ENCODE results near the gene CD79A.

Gene CD79A

DNA sequence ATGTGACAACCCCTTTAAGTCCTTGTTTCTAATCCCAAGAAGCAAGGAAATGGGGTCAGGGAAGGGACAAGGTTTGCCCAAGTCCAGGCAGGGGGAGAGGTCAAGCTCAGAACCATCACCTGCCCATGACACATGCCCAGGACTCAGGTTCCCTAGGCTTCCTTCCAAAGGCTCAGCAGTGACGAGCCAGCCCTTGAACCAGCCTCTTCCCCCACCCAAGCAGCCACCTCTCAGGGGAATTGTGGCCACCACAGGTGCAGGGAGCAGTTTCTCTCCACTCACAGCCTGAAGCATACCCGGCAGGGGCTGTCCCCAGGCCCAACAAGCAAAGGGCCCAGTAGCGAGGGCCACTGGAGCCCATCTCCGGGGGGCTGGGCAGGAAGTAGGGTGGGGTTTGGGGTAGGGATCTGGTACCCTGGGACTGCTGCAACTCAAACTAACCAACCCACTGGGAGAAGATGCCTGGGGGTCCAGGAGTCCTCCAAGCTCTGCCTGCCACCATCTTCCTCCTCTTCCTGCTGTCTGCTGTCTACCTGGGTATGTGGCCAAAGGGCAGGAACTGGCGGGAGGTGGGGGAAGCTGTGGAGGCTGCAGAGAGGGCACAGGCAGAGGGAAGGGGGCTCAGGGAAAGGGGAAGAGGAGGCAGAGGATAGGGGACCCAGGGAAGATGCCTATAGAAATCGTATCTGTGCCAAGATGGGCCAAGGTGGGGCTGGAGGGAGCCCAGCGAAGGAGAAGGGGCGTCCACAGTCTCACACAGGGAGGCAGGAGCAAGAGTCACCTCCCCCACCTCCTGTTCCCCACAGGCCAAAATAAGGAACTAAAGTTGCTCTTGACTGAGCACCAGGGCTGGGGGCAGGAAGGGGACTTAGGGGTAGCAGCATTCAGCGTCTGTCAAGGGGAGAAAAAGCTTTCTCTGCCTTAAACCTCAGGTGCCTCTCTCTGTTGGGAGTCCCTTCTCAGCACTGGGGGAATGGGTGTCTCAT lies at the start of gene CD79A:
CD79A (plus strand) TSS at position 433 of the 986 bp plus-strand sequence; CDS start at position 459, 26 bp downstream.
- peak; percentile 82 for DNase-seq (ENCODE audit: low spot score)

DNA sequence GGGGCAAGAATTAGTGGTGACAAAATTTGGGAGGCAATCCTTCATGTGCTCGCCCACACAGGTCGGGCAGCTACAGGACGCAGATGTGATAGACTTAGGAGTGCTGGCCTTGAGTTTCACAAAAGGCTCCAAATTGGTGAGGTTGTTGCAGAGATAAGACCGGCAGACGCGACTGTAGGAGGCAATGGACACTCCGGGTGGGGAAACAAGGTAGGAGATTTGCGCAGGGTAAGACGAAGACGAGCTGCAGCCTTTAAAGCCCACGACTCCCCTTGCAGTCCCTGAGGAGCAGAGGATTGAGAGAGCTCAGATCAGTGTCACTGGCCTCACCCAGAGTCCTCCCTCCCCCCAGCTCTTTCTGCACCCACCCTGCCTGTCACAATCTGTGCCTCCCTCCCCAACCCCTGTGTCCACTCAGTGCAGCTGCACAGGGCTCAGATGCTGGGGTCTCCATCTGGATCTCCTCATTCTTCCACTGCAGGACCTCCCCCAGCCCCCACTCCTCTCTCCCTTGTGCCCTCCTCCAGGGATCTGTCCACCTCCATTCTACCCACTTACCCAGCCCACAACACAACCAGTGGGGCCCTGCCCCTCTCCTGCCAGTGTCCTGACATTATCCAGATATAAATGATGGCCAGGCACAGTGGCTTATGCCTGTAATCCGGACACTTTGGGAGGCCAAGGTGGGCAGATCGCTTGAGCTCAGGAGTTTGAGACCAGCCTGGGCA lies 38.9 kb upstream of the CD79A start:
- DNase-seq (ENCODE audit: low spot score), result no peak

DNA sequence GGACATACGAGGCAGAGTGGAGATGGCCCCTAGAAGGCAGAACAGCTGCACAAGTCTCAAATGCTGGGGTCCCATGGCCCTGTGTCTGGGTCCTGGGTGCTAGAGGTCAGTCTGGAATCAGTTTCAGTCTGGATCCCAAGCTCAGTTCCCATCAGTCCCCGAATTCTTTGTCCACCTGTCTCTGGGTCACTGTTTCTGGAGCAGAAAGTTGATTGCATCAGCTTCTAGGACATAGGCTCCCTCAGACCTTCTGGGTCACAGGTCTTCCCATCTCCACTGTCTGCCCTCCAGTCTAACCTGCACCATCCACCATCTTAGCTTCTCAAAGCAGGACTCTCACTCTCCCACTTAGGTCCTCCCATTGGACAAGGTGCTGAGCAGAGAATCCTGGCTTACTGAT lies 37.9 kb upstream of the CD79A start:
- no peak for DNase-seq (ENCODE audit: low spot score)

DNA sequence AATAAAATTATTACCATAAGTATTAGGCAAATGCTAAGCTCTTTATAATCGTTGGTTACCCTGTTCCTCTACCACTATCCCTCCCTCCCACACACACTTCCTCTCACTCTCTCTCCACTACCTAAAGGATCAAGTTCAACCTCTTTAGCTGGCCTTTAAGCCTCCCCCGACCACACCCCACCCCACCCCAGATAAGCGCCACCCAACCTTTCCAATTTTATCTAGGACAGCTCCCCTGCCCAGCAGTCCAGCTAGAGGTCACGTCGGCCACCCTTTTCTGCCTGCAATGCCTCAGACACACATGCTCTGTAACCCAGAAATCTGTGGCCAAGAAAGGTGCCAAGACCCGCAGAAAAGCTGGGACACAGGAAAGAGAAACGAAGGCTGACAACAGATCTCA lies 33.7 kb upstream of the CD79A start:
- DNase-seq (ENCODE audit: low spot score), result no peak

DNA sequence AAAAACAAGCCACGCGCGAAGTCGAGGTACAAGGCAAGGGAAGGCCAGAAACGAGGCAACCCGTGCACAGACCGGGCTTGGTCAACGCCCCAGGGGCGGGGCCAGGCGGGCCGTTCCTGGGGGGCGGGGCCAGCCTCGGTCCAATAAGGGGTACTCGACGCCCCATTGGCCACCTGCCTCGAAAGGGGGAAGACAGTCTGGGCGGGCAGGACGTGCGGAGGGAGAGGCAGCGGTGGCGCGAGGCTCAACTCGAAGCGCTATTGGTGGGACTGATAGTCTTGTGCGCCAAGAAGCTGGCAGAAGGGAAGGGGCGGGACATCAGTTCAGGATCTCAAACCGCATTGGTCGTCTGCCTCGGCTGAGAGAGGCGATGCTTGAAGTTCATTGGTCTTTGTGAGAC lies 32.5 kb upstream of the CD79A start, which contains the start of gene LYPD4:
LYPD4 (minus strand) TSS at position 83 of the 400 bp plus-strand sequence. CDS start 5,398 bp downstream, outside the sequence.
- DNase-seq (ENCODE audit: low spot score), result no peak

DNA sequence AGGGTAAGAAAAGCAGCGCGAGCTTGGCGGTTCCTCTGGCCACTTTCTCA lies 32.3 kb upstream of the CD79A start, which contains the start of gene DMRTC2:
DMRTC2 (plus strand) TSS at position 42 of the 50 bp plus-strand sequence. CDS start 2,387 bp downstream, outside the sequence.
- no peak for DNase-seq (ENCODE audit: low spot score)

DNA sequence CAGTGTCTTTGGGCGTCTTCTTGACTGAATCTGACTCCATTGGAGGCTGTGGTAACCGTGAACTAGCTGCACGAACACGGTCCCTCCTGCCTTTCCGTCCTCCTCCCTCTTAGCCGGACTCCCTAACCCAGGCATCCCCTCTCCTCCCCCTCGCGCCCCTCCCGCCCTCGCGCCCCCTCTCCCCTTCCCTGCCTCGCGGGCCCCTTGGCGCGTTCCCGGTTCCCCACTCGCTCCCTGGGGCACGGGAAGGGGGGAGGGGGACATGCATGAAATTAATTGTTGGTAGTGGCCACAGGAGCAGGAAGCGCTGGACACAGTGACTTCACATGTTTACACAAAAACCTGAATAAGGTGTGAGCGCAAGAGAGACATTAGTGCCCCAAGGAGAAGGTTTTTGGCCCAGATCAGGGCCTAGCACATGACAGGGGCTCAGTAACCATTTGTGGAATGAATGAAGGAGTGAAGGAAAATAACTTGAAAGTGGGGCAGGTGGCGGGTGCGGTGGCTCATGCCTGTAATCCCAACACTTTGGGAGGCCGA lies 32.0 kb upstream of the CD79A start:
- DNase-seq (ENCODE audit: low spot score), result no peak

DNA sequence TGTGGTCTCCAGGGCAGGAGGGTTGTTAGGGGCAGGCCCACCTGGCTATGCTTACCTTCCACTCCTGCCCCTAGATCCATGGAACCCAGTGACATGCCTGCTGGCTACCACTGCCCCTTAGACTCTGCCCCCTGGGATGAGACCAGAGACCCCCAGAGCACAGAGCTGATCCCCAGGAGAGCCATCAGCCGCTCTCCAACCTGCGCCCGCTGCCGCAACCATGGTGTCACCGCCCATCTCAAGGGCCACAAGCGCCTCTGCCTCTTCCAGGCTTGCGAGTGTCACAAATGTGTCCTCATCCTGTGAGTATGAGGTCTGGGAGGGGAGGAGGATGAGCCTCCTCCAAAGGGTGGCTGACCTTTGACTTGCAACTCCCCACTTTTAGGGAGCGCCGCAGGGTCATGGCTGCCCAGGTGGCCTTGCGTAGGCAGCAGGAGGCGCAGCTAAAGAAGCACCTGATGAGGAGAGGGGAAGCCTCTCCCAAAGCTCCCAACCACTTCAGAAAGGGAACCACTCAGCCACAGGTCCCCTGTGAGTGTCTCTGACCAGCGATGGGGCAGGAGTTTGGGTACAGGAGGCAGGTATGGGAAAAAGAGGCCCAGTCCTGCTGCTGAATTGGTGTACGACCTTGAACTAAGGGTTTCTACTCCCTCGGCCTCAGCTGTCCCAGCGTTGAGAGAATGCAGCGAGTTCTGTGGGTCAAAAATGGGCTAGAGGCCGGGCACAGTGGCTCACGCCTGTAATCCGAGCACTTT lies 29.6 kb upstream of the CD79A start:
- DNase-seq (ENCODE audit: low spot score), result no peak

DNA sequence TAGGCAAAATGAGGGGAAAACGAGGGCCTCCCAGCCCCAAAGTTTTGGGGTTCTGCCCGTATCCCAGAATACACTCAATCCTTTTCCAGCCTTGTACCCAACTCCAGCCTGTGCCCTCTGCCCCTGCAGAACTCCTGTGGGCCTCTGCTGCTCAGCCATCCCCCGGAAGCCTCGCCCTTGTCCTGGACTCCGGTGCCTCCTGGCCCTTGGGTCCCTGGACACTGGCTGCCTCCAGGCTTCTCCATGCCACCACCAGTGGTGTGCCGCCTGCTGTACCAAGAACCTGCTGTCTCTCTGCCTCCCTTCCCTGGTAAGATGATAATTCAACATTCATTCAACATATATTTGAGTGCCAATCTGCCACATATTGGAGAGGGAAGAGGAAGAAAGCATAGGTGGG lies 28.4 kb upstream of the CD79A start:
- DNase-seq (ENCODE audit: low spot score), result no peak

DNA sequence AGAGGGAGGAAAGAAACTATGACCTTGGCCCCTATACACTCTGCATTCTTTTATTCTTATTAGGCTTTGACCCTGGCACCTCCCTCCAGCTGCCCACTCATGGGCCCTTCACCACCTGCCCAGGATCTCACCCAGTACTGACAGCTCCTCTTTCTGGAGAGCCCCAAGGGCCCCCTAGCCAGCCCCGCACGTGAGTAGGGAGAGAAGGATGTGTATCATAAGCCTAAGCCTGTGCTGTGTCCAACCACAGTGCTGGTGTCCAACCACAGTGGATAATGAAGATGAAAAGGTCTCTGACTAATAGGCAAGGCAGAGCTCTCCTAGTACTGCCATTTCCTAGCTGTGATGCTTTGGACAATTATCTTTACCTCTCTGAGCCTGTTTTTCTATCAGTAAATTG lies 28.0 kb upstream of the CD79A start:
- DNase-seq (ENCODE audit: low spot score), result no peak

DNA sequence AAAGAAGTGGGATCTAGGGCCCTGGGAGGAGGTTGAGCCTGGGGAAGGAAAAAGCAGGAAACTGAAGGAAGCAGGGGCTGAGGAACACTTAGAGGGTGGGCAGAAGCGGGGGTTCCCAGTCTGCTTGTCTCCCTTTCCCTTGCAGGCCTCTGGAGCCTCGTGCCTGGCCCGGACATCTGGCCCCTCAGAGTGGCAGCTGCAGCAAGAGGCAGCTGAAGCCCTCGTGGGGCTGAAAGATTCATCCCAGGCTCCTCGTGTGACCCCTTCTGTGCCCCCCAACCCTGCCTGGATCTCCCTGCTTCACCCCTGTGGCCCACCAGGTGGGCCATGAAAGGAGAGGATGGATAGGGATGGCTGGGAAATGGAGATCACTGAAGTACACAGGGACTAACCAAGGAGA lies 26.7 kb upstream of the CD79A start:
- DNase-seq (ENCODE audit: low spot score), result no peak

DNA sequence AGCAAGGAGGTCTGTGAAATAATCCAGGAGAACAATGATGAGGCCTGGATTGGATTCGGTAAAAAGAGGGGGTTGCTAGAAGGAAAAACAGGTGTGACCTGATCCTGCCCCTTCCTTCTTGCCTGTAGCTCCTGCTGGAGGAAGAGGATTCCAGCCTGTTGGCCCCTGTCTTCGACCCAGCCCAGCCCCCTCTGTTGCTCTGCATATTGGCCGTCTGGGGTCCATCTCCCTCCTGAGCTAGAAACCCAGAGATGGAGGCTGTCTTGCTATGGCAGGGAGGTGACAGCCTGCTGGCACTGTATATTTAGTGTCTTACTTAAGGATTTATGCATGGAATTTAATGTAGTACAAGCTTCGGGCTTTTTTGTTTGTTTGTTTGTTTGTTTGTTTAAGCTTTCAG lies 25.6 kb upstream of the CD79A start:
- no peak for DNase-seq (ENCODE audit: low spot score)

DNA sequence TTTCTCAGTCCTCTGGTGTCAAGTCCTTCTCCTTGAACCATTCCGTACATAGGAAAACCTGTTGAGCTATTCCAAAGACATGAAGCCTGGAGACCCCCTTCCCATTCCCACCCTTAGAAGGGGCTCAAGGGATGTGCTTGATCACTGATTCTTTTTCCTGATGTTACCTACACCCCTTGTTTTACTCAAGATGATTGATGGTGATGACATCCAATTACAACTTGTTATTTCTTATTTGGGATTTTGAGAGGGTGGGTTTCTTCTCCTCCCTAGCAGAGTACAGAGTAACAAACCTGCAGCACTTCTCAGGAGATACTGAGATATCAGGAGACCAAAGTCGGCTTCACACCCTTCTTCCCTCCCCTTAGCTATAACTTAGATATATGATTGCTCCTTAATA lies 23.7 kb upstream of the CD79A start:
- no peak for DNase-seq (ENCODE audit: low spot score)

DNA sequence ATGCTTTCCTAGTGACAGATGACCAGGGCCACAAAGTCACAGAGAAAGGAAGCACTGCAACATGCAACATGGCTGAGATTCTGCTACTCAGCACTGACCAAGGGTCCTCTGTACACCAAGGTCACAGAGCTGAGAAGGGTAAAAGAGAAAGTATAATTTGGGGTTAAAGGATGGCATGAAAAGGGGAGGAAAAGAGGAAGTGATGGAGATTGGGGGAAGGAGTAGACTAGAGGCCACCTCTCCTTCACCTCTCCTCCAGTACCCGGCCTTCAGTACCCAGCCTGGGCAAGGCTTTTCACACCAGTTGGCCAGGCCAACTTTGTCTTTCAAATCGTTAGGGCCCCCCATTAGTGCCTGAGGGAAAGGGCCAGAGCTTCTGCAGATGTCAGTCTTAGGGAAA lies 23.3 kb upstream of the CD79A start:
- no peak for DNase-seq (ENCODE audit: low spot score)

DNA sequence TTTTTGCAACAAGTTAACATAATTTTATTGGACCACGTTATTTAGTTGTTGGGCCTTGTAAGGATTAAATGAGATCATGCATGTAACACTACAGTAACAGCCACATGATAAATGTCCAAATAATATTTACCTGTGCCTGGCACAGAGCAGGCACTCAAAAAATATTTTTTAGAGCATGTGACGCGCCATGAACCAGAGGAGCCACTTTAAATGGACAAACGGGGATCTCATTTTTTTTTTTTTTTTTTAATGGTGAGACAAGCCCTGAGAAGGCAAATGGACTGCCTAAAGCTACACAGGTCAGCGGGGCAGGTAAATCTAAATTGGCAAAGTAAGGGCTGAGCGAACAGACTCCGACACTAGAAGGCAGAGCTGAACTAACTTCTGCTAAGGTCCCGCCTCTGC lies 17.9 kb upstream of the CD79A start:
- DNase-seq (ENCODE audit: low spot score), result no peak

DNA sequence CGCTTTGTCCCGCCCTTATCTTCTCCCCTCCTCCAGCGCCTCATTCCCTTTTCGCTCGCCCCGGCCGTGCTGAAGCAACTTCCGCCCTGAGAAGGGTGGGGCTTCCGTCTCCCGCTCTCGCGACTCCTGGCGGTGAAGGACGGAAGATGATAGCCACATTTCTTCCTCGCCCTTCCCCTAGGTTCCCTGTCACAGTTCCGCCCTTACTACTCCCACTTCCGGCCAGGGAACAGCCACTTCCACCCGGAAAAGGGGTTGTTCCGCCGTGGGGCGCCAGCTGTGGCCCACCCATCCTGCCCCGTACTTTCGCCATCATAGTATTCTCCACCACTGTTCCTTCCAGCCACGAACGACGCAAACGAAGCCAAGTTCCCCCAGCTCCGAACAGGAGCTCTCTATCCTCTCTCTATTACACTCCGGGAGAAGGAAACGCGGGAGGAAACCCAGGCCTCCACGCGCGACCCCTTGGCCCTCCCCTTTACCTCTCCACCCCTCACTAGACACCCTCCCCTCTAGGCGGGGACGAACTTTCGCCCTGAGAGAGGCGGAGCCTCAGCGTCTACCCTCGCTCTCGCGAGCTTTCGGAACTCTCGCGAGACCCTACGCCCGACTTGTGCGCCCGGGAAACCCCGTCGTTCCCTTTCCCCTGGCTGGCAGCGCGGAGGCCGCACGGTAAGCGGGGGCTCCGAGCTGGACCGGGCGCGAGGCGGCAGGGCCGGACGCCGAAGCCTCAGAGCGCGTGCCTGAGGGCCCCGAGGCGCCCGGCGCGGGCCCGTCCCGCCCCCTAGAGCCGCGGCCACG lies 17.3 kb upstream of the CD79A start, which contains the start of gene RPS19:
RPS19 (plus strand) TSS at position 638 of the 801 bp plus-strand sequence. CDS start 520 bp downstream, outside the sequence.
- peak; percentile 95 for DNase-seq (ENCODE audit: low spot score)

DNA sequence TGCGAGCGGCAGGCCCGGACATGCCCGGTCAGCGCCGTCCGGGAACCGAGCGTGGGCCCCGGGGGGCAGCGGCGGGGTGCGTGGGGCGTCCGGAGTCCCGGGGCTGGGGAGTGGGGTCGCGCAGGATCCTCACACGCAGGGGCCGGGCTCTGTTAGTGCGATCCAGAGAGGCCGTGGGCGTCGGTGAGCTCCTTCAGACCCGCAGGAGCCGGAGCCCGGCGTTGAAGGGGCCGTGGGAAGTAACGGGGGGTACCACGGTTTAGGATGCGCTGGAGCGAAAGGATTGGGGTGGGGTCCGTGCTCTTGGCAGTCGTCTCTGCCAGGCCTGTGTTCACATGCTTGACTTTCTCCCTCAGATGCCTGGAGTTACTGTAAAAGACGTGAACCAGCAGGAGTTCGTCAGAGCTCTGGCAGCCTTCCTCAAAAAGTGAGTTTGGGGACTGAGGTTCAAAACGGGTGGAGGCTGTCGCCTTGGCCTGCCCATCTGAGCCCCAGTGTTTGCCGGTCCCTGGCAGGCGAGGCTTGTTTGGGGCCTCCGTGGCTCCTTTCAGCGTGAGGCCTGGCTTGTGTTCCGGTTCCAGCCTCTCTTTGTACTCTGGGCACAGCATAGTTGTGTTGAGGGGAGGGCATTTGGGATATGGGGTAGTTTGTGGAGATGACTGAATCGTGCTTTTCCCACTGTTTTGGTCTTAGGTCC lies 16.5 kb upstream of the CD79A start:
- DNase-seq (ENCODE audit: low spot score), result no peak

DNA sequence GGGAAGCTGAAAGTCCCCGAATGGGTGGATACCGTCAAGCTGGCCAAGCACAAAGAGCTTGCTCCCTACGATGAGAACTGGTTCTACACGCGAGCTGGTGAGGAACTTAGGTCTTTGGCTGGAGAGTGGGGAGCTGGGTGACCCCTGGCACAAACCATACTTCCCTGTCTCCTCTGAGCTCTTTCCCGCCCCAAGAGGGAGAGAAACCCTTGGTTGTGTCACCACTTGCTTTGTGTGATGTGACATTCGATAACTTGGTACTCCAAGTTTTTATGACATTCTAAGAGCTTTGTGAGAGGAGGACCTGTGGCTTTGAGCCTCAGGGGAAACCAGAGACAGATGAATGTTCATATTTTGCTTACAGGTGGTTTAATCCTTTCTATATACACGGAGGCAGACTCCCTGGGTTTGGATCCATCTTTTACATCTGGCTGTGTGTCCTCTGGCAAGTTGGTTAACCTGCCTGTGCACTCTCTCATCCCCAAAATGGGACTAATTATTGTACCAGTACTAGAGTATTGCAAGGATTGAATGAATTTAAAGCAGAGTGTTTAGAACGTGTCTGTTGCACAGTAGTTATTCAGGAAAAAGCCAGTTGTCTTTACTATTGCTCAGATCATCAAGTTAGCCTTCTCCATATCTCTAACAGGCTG lies 15.8 kb upstream of the CD79A start:
- DNase-seq (ENCODE audit: low spot score), result no peak

DNA sequence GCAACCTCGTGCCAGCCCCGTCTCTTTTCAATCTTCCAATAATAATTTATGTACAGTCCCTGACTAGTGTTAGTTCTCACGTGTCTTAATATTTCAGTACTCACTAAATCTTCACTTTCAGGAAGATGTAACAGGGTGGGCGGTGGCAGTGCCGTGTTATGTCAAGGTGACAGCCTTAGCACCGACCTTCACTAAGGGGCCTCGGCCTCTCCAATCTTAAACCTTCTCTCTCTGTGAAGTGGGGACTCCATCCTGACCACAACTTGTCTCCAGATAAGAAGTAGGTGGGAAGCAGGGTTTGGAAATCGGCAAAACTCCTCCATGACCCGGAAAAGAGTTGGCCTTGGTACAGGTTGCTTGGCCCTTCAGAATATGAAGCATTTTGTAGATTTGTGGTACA lies 15.2 kb upstream of the CD79A start:
- DNase-seq (ENCODE audit: low spot score), result no peak

DNA sequence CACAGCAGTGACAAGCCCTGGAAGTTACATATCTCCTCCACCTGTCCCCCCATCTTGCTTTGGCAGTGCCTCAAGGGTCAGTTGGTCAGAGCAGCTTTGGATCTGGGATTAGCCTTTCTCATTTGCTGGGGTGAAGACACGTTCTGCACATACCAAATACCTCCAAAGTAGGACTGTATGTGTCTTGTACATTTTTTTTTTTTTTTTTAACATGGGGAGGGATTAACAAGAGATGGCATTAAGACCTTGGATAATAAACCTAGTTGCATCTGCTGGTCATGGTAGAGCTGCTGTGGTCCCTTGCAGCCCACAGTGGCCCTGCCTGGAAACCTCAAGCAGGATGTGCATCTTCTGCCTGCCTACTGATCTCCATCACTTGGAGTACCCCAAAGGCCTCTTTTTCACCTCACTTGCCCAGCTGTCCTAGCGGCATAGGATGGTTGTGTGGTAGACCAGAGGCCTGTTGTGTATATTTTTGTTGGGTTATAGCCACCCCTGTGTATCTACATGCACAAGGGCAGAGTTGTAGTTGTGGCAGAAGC lies 14.6 kb upstream of the CD79A start:
- no peak for DNase-seq (ENCODE audit: low spot score)

All from germinal center (tissue), 1 donor.